Kidney (tissue), 14 donors: ENCODE data around the gene TFDP1. TPM values are rescaled to one million over a fixed set of nuclear protein-coding genes. Genes with fewer than 3 reads are reported as not detected.

ENCODE experiments used
- DNase-seq, 5 donors: peaks; one replicate each; pipeline ENCODE4 v3.0.0-alpha.2; 2013 to 2020
- FAIRE-seq: peaks from 2 replicates; lab custom pipeline; 2012; peaks lifted over from hg19 to GRCh38; lab: Jason Lieb, UNC
- H3K27ac ChIP-seq, 2 donors: one replicate each; pipeline ENCODE4 v1.7.0; 2013; ENCODE audit warnings: low read depth in 2 of 2, low read length in 2 of 2, inconsistent platforms in 1 of 2
- H3K27me3 ChIP-seq: one replicate; pipeline ENCODE4 v1.7.1; 2013; ENCODE audit warnings: low read length, inconsistent platforms; ENCODE audit not compliant: control insufficient read depth, insufficient read depth
- H3K36me3 ChIP-seq, 3 donors: one replicate each; pipeline versions ENCODE4 v1.7.0 to v1.7.1; 2013; ENCODE audit warnings: low read length in 3 of 3, control low read depth in 1 of 3, inconsistent platforms in 1 of 3; ENCODE audit not compliant: insufficient read depth in 3 of 3, control insufficient read depth in 2 of 3
- H3K4me1 ChIP-seq, 3 donors: one replicate each; pipeline versions ENCODE4 v1.7.0 to v1.7.1; 2013; ENCODE audit warnings: low read length in 3 of 3, inconsistent platforms in 1 of 3, low read depth in 1 of 3; ENCODE audit not compliant: control insufficient read depth in 2 of 3, insufficient read depth in 2 of 3
- H3K4me3 ChIP-seq, 3 donors: one replicate each; pipeline versions ENCODE4 v1.7.0 to v1.8.1; 2013; ENCODE audit warnings: low read length in 3 of 3, control low read depth in 1 of 3, inconsistent platforms in 1 of 3
- H3K9ac ChIP-seq, 3 donors: one replicate each; pipeline versions ENCODE4 v1.7.0 to v1.7.1; 2013; ENCODE audit warnings: low read length in 3 of 3, control low read depth in 1 of 3, inconsistent platforms in 1 of 3
- H3K9me3 ChIP-seq, 3 donors: one replicate each; pipeline versions ENCODE4 v1.7.0 to v1.7.1; 2013; ENCODE audit warnings: low read length in 3 of 3, control low read depth in 1 of 3, inconsistent platforms in 1 of 3; ENCODE audit not compliant: control insufficient read depth in 2 of 3, insufficient read depth in 1 of 3
- intact Hi-C: fragments of 100-400 bp; cut with DNase I; formaldehyde crosslinking; loops from one replicate; pipeline ENCODE4 v1.11.1; 2022
- polyA plus RNA-seq: library from polyadenylated mRNA; stranded (reverse); fragments of 350-450 nt; fragmentation: Illumina TruSeq; extraction: RNeasy Lipid Tissue Mini Kit (QIAGEN cat#74804); gene quantifications from one replicate; pipeline ENCODE4 v1.2.3, GENCODE V29; 2014; ENCODE audit warnings: low read depth, low replicate concordance; ENCODE audit not compliant: insufficient read depth
- total RNA-seq: library from RNA; stranded (reverse); fragmentation: NEBNext Ultra II Directional; extraction: Animal tissue kit (Norgen Biotek cat#: 25700); gene quantifications from one replicate; pipeline ENCODE4 v1.2.1, GENCODE V29; 2021
- TF ChIP-seq, protein P1 (sequence below): IDR thresholded peaks from 3 replicates; pipeline ENCODE4 v1.5.1; 2012; ENCODE audit warnings: mild to moderate bottlenecking, moderate library complexity, borderline replicate concordance; ENCODE audit not compliant: insufficient read depth; ENCODE audit errors: extremely low read depth
- donor health status: control.
- donor health status: control.
- donor health status: control.
- donor health status: control.
- donor health status: control.
- donor health status: DM: yes; HTN: yes; CAD: no.
- donor health status: Normal renal cell carcinoma (clear cell type).

The TFDP1 gene
- total and polyA plus RNA-seq, 2 donors from 2014 or later = 33.8 to 46.9 TPM

DNA sequence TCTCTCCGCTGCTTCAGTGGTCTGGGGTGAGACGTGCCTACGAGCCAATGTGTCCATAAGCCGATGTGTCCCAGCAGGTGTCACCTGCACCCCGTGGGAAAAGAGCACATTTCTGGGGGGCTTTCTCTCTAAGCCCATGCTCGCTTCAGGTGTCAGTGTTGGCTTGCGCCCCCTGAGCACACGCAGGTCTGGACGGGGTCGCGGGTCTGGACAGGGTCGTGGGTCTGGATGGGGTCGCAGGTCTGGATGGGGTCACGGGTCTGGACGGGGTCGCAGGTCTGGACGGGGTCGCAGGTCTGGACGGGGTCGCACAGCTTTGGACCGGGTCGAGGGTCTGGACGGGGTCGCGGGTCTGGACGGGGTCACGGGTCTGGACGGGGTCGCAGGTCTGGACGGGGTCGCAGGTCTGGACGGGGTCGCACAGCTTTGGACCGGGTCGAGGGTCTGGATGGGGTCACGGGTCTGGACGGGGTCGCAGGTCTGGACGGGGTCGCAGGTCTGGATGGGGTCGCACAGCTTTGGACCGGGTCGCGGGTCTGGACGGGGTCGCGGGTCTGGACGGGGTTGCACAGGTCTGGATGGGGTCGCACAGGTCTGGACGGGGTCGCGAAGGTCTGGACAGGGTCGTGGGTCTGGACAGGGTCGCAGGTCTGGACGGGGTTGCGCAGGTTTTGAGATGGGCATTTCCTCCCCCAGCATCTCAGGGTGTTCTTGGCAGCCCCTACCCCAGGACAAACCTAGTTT is 24.5 kb upstream of the TFDP1 start:
- intact Hi-C loops = no loop called here
- no peaks in the 10 kb centered on the region for H3K36me3 ChIP-seq
- no peaks in the 10 kb centered on the region for H3K9me3 ChIP-seq
- no peaks in the 10 kb centered on the region for H3K27me3 ChIP-seq
- peaks cover 0 to 2% (median 0%) of the 10 kb centered on the region in 3 donors for H3K4me1 ChIP-seq
- DNase-seq = peak in 1 of 5 donors; percentile 40
- no peak for FAIRE-seq
- H3K27ac ChIP-seq = no peak overlapping the region
- H3K9ac ChIP-seq = no peak overlapping the region
- TF ChIP-seq, protein P1, sequence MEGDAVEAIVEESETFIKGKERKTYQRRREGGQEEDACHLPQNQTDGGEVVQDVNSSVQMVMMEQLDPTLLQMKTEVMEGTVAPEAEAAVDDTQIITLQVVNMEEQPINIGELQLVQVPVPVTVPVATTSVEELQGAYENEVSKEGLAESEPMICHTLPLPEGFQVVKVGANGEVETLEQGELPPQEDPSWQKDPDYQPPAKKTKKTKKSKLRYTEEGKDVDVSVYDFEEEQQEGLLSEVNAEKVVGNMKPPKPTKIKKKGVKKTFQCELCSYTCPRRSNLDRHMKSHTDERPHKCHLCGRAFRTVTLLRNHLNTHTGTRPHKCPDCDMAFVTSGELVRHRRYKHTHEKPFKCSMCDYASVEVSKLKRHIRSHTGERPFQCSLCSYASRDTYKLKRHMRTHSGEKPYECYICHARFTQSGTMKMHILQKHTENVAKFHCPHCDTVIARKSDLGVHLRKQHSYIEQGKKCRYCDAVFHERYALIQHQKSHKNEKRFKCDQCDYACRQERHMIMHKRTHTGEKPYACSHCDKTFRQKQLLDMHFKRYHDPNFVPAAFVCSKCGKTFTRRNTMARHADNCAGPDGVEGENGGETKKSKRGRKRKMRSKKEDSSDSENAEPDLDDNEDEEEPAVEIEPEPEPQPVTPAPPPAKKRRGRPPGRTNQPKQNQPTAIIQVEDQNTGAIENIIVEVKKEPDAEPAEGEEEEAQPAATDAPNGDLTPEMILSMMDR = no peak
- H3K4me3 ChIP-seq = no peak overlapping the region

DNA sequence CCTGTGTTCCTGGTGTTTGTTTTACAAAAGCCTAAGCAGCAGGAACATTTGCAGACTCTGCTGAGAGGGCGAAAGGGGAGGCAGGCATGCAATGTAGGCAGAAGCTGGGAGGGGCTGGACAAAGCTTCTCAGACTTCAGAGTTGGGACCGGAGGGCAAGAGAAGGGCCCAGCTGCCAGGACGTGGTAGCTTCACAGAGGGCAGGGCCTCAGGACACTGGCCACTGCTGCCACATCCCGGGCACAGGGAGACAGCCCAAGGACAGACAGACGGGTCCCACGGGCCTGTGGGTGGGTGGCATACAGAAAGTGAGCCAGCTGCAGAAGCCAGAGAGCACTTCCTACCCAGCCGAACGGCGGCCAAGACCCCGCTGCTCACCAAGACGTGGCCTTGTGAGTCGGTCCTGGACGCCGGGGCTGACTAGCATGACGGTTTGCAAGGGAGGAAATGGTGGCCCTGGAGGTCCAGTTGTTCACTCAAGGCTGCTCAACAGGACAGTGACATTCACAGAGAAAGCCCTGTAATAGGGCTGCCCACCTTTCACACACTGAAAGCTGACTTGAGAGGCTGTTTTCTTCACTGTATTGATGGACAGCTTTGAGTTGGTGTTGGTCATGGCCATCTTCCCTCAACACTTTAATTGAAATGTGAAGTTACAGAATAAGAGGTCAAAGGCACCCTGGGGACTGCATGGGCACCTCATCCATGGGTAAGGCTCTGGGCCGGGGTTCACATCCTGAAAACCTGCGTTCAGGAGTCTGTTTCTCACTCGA is 23.7 kb upstream of the TFDP1 start:
- no peak overlapping the region for H3K27ac ChIP-seq
- DNase-seq = peak in 1 of 5 donors; percentile 58
- TF ChIP-seq, protein P1 = no peak
- no peaks in the 10 kb centered on the region for H3K27me3 ChIP-seq
- no peak overlapping the region for H3K9ac ChIP-seq
- intact Hi-C loops = no loop called here
- no peak overlapping the region for H3K4me3 ChIP-seq
- peaks cover 0 to 2% (median 0%) of the 10 kb centered on the region in 3 donors for H3K4me1 ChIP-seq
- no peak for FAIRE-seq
- no peaks in the 10 kb centered on the region for H3K36me3 ChIP-seq
- no peaks in the 10 kb centered on the region for H3K9me3 ChIP-seq

DNA sequence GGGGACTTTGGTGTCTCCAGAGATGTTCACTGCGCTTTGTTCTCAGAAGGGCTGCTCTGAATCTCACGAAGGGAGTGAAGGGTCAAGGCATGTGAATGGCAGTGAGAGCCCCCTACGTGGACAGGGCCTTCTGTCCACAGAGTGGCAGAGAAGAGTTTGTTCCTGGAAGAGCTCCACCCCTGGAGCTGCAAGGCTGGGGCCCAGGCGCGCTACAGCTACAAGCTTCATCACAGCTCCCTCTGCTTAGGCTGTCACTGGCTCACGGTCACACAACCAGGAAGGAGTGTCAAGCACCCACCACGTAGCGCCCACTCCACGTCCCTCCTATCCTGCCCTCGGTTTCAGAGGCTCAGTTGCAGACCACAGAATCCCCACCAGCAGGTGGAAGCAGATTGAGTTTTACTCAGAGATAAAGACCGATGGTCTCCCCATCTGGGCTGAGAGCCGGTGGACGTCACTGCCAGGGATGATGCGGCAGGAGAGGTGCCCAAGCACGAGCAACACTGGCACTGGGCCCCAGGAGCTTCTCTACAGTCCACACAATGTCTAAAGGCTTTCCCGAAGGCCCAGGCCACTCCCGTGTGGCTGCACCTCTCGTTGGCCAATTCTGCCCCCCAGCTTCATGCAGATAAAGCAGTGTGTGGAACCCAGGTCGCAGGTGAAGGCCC is 23.0 kb upstream of the TFDP1 start:
- intact Hi-C loops = no loop called here
- H3K9ac ChIP-seq = no peak overlapping the region
- no peaks in the 10 kb centered on the region for H3K27me3 ChIP-seq
- no peak overlapping the region for H3K27ac ChIP-seq
- FAIRE-seq = no peak
- peaks cover 0 to 2% (median 0%) of the 10 kb centered on the region in 3 donors for H3K4me1 ChIP-seq
- DNase-seq = peak in 1 of 5 donors; percentile 58
- TF ChIP-seq, protein P1 = no peak
- H3K36me3 ChIP-seq = no peaks in the 10 kb centered on the region
- H3K9me3 ChIP-seq = no peaks in the 10 kb centered on the region
- no peak overlapping the region for H3K4me3 ChIP-seq
